NB4 (cell line): ENCODE measurements around the gene MCUB.

Experiments
- CTCF ChIP-seq: IDR thresholded peaks from one replicate; pipeline ENCODE4 v1.5.1; 2012; ENCODE audit warnings: low read depth, low read length
- MAX ChIP-seq: IDR thresholded peaks from 2 replicates; pipeline ENCODE4 v1.6.1; 2011; ENCODE audit warnings: low read depth, low read length
- POLR2A ChIP-seq: IDR thresholded peaks from 2 replicates; pipeline ENCODE4 v1.6.1; 2011; ENCODE audit warnings: mild to moderate bottlenecking; ENCODE audit not compliant: insufficient read length; ENCODE audit errors: extremely low read depth

GRCh38 chr4:109600431-109600830, 40.4 kb downstream of the MCUB start:
- no peak for TF ChIP-seq CTCF
- TF ChIP-seq POLR2A = no peak
- no peak for TF ChIP-seq MAX
